HepG2 (cell line): ENCODE results near the gene MYO10. TPM values are rescaled to one million over a fixed set of nuclear protein-coding genes. Genes with fewer than 3 reads are reported as not detected.

Experiments
- ASH2L ChIP-seq: fragments of 300-600, 200-600 bp; sonication (generic); IDR thresholded peaks from 2 replicates; pipeline ENCODE4 v1.7.0; 2017; ENCODE audit warnings: low read depth, mild to moderate bottlenecking, moderate library complexity, mixed read lengths, low read length; ENCODE audit not compliant: insufficient read length
- BRD4 ChIP-seq: sonication (generic); formaldehyde crosslinking; IDR thresholded peaks from 2 replicates; pipeline ENCODE4 v1.4.0; 2020; ENCODE audit warnings: missing genetic modification reagents
- FOXK1 ChIP-seq: sonication (generic); formaldehyde crosslinking; IDR thresholded peaks from 2 replicates; pipeline ENCODE4 v1.4.0; 2020; ENCODE audit warnings: low read depth, missing genetic modification reagents, borderline replicate concordance
- GLI4 ChIP-seq: sonication (generic); formaldehyde crosslinking; IDR thresholded peaks from 2 replicates; pipeline ENCODE4 v1.5.1; 2020; ENCODE audit warnings: missing genetic modification reagents, mild to moderate bottlenecking, moderate library complexity, borderline replicate concordance
- PAXIP1 ChIP-seq: sonication (generic); formaldehyde crosslinking; conservative IDR thresholded peaks from 2 replicates; pipeline ENCODE4 v1.4.0; 2020; ENCODE audit warnings: mild to moderate bottlenecking, missing genetic modification reagents, moderate library complexity
- POLR2AphosphoS5 ChIP-seq: IDR thresholded peaks from 2 replicates; pipeline ENCODE4 v1.6.1; 2012; ENCODE audit warnings: low read depth, low read length
- SMAD3 ChIP-seq: sonication (generic); formaldehyde crosslinking; IDR thresholded peaks from 2 replicates; pipeline ENCODE4 v1.4.0; 2020; ENCODE audit warnings: missing genetic modification reagents
- TBX2 ChIP-seq: sonication (generic); formaldehyde crosslinking; IDR thresholded peaks from 2 replicates; pipeline ENCODE4 v1.5.0; 2020; ENCODE audit warnings: missing genetic modification reagents, mild to moderate bottlenecking, borderline replicate concordance
- TFE3 ChIP-seq: IDR thresholded peaks from 2 replicates; pipeline ENCODE4 v1.6.1; 2016
- ZBTB4 ChIP-seq: sonication (generic); formaldehyde crosslinking; IDR thresholded peaks from 2 replicates; pipeline ENCODE4 v1.4.0; 2020; ENCODE audit warnings: missing genetic modification reagents, mild to moderate bottlenecking, borderline replicate concordance
- ZNF121 ChIP-seq: sonication (generic); formaldehyde crosslinking; IDR thresholded peaks from 2 replicates; pipeline ENCODE4 v1.5.0; 2020; ENCODE audit warnings: mild to moderate bottlenecking, missing genetic modification reagents
- ZNF431 ChIP-seq: sonication (generic); formaldehyde crosslinking; IDR thresholded peaks from 2 replicates; pipeline ENCODE4 v1.9.0; 2022; ENCODE audit warnings: missing genetic modification reagents, low read depth, mild to moderate bottlenecking, borderline replicate concordance
- ZNF563 ChIP-seq: sonication (generic); formaldehyde crosslinking; IDR thresholded peaks from 2 replicates; pipeline ENCODE4 v1.8.0; 2022; ENCODE audit warnings: mild to moderate bottlenecking, moderate library complexity, missing genetic modification reagents
- ZNF619 ChIP-seq: sonication (generic); formaldehyde crosslinking; IDR thresholded peaks from 2 replicates; pipeline ENCODE4 v1.4.0; 2020; ENCODE audit warnings: mild to moderate bottlenecking, missing genetic modification reagents
- ZNF678 ChIP-seq: sonication (generic); formaldehyde crosslinking; IDR thresholded peaks from 2 replicates; pipeline ENCODE4 v1.4.0; 2020; ENCODE audit warnings: mild to moderate bottlenecking, missing genetic modification reagents
- ZSCAN5A ChIP-seq: sonication (generic); formaldehyde crosslinking; IDR thresholded peaks from 2 replicates; pipeline ENCODE4 v1.8.0; 2022; ENCODE audit warnings: mild to moderate bottlenecking, missing genetic modification reagents, borderline replicate concordance
- polyA plus RNA-seq, 8 experiments: library from polyadenylated mRNA; depleted of rRNA in 3 of 8; stranded (reverse) in 7 of 8; unstranded in 1 of 8; fragments of >200 nt; fragmentation: Illumina TruSeq in 4 of 8; extraction: Trizol in 4 of 8; gene quantifications; 2 replicates each; pipeline versions ENCODE4 v1.2.1 to v1.2.3, GENCODE V29; 2011 to 2016; ENCODE audit warnings: low read depth in 4 of 8, missing spikeins in 1 of 8, mixed read lengths in 1 of 8; ENCODE audit not compliant: insufficient read depth in 1 of 8
- total RNA-seq, 5 experiments: library from RNA; depleted of rRNA; stranded (reverse); fragments of >200 nt; fragmentation: Illumina TruSeq; extraction: Trizol; gene quantifications; 2 replicates each; pipeline ENCODE4 v1.2.3, GENCODE V29; 2016; ENCODE audit warnings: low read depth in 1 of 5

MYO10 gene
- total and polyA plus RNA-seq, 2 of the 13 experiments (the other 11 are each of a cell fraction or from before 2014, with no cell fraction given), result 4.5 to 14.0 TPM

GRCh38 chr5:16736158-16736995 lies 199.7 kb downstream of the MYO10 start (continued):
- TF ChIP-seq TBX2 (CRISPR knock-in tag) (peak; percentile 94), GLI4 (CRISPR knock-in tag) (no peak), ZNF678 (CRISPR knock-in tag) (no peak), ZBTB4 (CRISPR knock-in tag) (0 out of 2 replicates have a peak, but pooled peaks have one; percentile 64), SMAD3 (peak; percentile 80), ZSCAN5A (CRISPR knock-in tag) (0 out of 2 replicates have a peak, but pooled peaks have one; percentile 19), ZNF121 (CRISPR knock-in tag) (no peak), FOXK1 (peak; percentile 38; the same call in 1 of the 2 replicates), BRD4 (CRISPR knock-in tag) (peak; percentile 71; the same call in 1 of the 2 replicates), PAXIP1 (peak; percentile 37), ASH2L (peak; percentile 33), POLR2AphosphoS5 (peak; percentile 78), ZNF431 (CRISPR knock-in tag) (no peak), ZNF563 (CRISPR knock-in tag) (no peak), TFE3 (peak; percentile 46; the same call in 1 of the 2 replicates), ZNF619 (CRISPR knock-in tag) (no peak)
